Upper lobe of left lung (tissue), 6 donors: Measurements from ENCODE around the gene SRPK2. TPM values are rescaled to one million over a fixed set of nuclear protein-coding genes. Genes with fewer than 3 reads are reported as not detected.

Source experiments
- ATAC-seq, 2 donors: fragments of 200-7000 bp; cut with Tn5 transposase; one replicate each; pipeline ENCODE4 v1.9.1; 2022; ENCODE audit warnings: mild to moderate bottlenecking in 2 of 2, moderate library complexity in 2 of 2; ENCODE audit not compliant: low FRiP score in 2 of 2
- DNase-seq, 2 donors: peaks; one replicate each; pipeline ENCODE4 v3.0.0-alpha.2; 2019 to 2020
- H3K27ac ChIP-seq, 4 donors: fragments of 200-600 bp; sonication (generic); one replicate each; pipeline ENCODE4 v1.5.1; 2016 to 2019
- H3K27me3 ChIP-seq, 4 donors: fragments of 200-600 bp; sonication (generic); one replicate each; pipeline ENCODE4 v1.5.1; 2017 to 2019
- H3K36me3 ChIP-seq, 4 donors: fragments of 200-600 bp; sonication (generic); one replicate each; pipeline ENCODE4 v1.5.1; 2016 to 2019
- H3K4me1 ChIP-seq, 4 donors: fragments of 200-600 bp; sonication (generic); one replicate each; pipeline ENCODE4 v1.5.1; 2018 to 2019
- H3K4me3 ChIP-seq, 4 donors: fragments of 200-600 bp; sonication (generic); one replicate each; pipeline ENCODE4 v1.5.1; 2017 to 2019; ENCODE audit warnings: mild to moderate bottlenecking in 2 of 4, moderate library complexity in 1 of 4
- H3K9me3 ChIP-seq, 4 donors: fragments of 200-600 bp; sonication (generic); one replicate each; pipeline ENCODE4 v1.5.1; 2018 to 2019
- EP300 ChIP-seq, 4 donors: sonication (generic); formaldehyde crosslinking; IDR thresholded peaks; one replicate each; pipeline ENCODE4 v1.5.1; 2017; ENCODE audit warnings: antibody characterized with exemption in 4 of 4, control low read depth in 2 of 4
- POLR2A ChIP-seq, 4 donors: fragments of 450-650 bp; IDR thresholded peaks; one replicate each; pipeline ENCODE4 v1.5.1; 2016 to 2017; ENCODE audit warnings: antibody characterized with exemption in 4 of 4, mild to moderate bottlenecking in 2 of 4
- POLR2AphosphoS5 ChIP-seq, 2 donors: sonication (generic); formaldehyde crosslinking; IDR thresholded peaks; one replicate each; pipeline ENCODE4 v1.5.1; 2017; ENCODE audit warnings: antibody characterized with exemption in 2 of 2
- WGBS, 2 donors: methylation state at CpG; one replicate each; pipeline ENCODE4 v1.1.5; 2017 to 2018; 5-methylcytosine and 5-hydroxymethylcytosine counted together
- total RNA-seq, 6 donors: library from RNA; depleted of rRNA in 4 of 6; stranded (reverse); fragments of >200 nt in 4 of 6; gene quantifications; one replicate each; pipeline versions ENCODE4 v1.1.0 to v1.2.1, GENCODE V29; 2016 to 2021
- TF ChIP-seq, protein P1 (sequence below), 6 experiments: fragments of 450-650 bp in 4 of 6; fragments of 200-600 bp in 2 of 6; sonication (generic) in 2 of 6; IDR thresholded peaks; one replicate each; pipeline ENCODE4 v1.5.1; 2016 to 2019; ENCODE audit warnings: antibody characterized with exemption in 6 of 6
- donor health status: DM: no; HTN: no; CAD: no; lungs with moderate emphysema.
- donor health status: DM: no; HTN: yes; CAD: no; lungs with severe emphysema.

SRPK2 gene
- total RNA-seq, 6 donors from 2014 or later = 29.6 to 55.6 (median 45.6) TPM

DNA sequence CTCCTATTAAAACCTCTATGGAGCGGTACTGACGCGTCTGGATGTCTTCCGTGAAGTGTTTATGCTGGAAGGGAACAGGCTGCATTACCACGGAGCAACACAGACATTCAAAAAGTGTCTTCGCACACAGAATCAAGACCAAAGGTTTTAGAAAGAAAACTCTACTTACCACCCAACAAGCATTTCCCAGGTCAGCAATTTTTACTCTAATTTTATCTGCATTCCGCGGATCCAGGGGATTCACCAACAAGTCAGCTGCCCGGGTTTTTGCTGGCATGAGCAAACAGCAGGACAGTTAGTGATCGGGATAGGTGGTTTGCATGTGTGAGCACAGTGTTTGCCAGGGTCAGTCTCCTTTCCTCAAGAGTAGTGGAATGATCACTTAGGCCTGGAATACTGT is 255.9 kb downstream of the SRPK2 start:
- peaks cover 3 to 35% (median 17%) of the 10 kb centered on the region in 4 donors for H3K36me3 ChIP-seq
- 94 to 95% methylated on average over 10 of the region's 10 CpGs for WGBS, 2 donors
- TF ChIP-seq POLR2A (IDR thresholded peaks at IDR 0.05) = no peak
- TF ChIP-seq EP300 (IDR thresholded peaks at IDR 0.05) = no peak
- TF ChIP-seq, protein P1, sequence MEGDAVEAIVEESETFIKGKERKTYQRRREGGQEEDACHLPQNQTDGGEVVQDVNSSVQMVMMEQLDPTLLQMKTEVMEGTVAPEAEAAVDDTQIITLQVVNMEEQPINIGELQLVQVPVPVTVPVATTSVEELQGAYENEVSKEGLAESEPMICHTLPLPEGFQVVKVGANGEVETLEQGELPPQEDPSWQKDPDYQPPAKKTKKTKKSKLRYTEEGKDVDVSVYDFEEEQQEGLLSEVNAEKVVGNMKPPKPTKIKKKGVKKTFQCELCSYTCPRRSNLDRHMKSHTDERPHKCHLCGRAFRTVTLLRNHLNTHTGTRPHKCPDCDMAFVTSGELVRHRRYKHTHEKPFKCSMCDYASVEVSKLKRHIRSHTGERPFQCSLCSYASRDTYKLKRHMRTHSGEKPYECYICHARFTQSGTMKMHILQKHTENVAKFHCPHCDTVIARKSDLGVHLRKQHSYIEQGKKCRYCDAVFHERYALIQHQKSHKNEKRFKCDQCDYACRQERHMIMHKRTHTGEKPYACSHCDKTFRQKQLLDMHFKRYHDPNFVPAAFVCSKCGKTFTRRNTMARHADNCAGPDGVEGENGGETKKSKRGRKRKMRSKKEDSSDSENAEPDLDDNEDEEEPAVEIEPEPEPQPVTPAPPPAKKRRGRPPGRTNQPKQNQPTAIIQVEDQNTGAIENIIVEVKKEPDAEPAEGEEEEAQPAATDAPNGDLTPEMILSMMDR (IDR thresholded peaks at IDR 0.05) = no peak
- no peaks in the 10 kb centered on the region for H3K27me3 ChIP-seq
- peaks cover 0 to 8% (median 0%) of the 10 kb centered on the region in 4 donors for H3K4me1 ChIP-seq
- DNase-seq (no peak), ATAC-seq (no peak)
- H3K4me3 ChIP-seq = no peak overlapping the region
- H3K9me3 ChIP-seq = no peaks in the 10 kb centered on the region
- no peak overlapping the region for H3K27ac ChIP-seq

DNA sequence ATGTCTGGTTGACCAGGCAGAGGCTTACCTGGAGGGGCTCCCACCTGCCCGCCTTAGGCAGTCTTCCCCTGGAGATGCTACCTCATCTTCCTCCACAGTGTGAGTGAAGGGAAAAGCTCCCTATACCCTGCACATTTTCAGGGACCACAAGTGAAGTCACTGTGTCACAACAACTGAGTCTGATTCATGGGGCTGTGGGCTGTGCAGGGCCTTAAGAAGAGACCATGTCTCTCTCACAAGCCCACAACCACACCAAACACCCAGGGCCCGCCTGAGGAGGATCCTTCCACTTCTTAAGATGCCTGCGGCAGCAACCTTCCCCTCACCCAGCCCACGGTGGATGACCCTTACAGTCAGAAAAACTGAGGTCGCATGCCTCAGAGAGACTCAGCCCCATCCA is 256.4 kb downstream of the SRPK2 start:
- DNase-seq = no peak
- Histone ChIP-seq H3K36me3 (peaks cover 3 to 35% (median 17%) of the 10 kb centered on the region in 4 donors), H3K27me3 (no peaks in the 10 kb centered on the region), H3K9me3 (no peaks in the 10 kb centered on the region), H3K4me3 (no peak overlapping the region), H3K27ac (no peak overlapping the region), H3K4me1 (peaks cover 0 to 8% (median 0%) of the 10 kb centered on the region in 4 donors)
- no peak for ATAC-seq
- 97 to 100% methylated on average over 1 to 5 of the region's 5 CpGs for WGBS, 2 donors
- TF ChIP-seq, protein P1 (IDR thresholded peaks at IDR 0.05) = no peak
- TF ChIP-seq POLR2AphosphoS5 (IDR thresholded peaks at IDR 0.05) (no peak), EP300 (IDR thresholded peaks at IDR 0.05) (no peak), POLR2A (IDR thresholded peaks at IDR 0.05) (no peak)

DNA sequence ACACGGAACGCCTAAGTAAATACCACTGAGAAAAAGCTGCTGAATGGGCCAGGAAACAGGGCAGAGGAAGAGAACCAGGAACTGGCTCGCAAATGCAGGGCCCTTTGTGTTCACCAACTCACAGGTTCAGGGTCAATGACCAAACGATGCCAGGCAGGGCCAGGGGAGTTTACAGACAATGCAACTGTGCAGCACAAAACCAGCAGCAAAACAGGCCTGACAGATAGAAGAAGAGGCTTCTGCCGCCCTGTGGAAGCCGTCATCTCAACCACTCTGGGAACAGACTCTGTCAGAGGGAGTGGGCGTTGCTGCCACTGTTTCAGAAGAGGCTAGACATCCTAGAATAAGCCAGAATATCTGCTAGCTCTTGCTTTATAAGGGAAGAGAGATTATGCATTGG is 256.8 kb downstream of the SRPK2 start:
- Histone ChIP-seq H3K27me3 (no peaks in the 10 kb centered on the region), H3K9me3 (no peaks in the 10 kb centered on the region), H3K4me3 (no peak overlapping the region), H3K36me3 (peaks cover 3 to 35% (median 18%) of the 10 kb centered on the region in 4 donors), H3K4me1 (peaks cover 0 to 8% (median 0%) of the 10 kb centered on the region in 4 donors), H3K27ac (no peak overlapping the region)
- DNase-seq (no peak), ATAC-seq (no peak)
- TF ChIP-seq, protein P1 (IDR thresholded peaks at IDR 0.05) = no peak
- TF ChIP-seq POLR2AphosphoS5 (IDR thresholded peaks at IDR 0.05) (no peak), EP300 (IDR thresholded peaks at IDR 0.05) (no peak), POLR2A (IDR thresholded peaks at IDR 0.05) (no peak)
- 90 to 92% methylated on average over 7 of the region's 7 CpGs for WGBS, 2 donors

DNA sequence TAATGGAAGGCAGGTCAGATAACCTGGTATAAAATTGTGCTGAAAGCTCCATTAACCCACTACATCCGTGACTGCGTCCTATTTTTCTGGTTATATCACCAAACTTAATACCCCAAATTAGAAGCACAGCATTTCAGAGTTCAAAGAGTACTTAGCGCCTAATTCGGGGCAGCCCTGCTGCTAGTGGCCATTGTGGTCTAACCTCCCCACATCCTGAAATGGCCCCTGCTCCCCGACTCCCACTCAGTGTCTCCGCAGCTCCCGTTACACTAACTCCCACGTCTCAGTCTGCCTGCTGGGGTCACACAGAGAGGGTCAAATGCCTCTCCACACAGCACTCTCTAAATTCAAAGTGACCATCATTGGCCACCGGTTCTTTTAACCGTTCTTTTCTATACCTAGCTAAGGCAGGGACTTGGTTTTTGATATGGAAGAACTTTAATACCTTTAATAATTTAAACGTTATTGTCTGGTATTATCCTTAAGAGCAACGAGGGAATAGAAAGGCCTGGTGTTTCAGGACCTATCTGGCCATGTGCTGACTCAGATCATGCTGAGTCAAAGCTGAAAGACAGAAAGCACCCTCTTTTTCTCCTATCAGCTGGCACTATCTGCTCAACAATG is 257.6 kb downstream of the SRPK2 start:
- H3K4me1 ChIP-seq = peaks cover 0 to under 1% (median 0%) of the 10 kb centered on the region in 4 donors
- TF ChIP-seq POLR2A (IDR thresholded peaks at IDR 0.05) (no peak), EP300 (IDR thresholded peaks at IDR 0.05) (no peak), POLR2AphosphoS5 (IDR thresholded peaks at IDR 0.05) (no peak)
- TF ChIP-seq, protein P1 (IDR thresholded peaks at IDR 0.05) = no peak
- 89 to 93% methylated on average over 12 of the region's 12 CpGs for WGBS, 2 donors
- DNase-seq = no peak
- no peaks in the 10 kb centered on the region for H3K9me3 ChIP-seq
- peaks cover 3 to 39% (median 23%) of the 10 kb centered on the region in 4 donors for H3K36me3 ChIP-seq
- ATAC-seq = no peak
- H3K27me3 ChIP-seq = no peaks in the 10 kb centered on the region
- no peak overlapping the region for H3K4me3 ChIP-seq
- no peak overlapping the region for H3K27ac ChIP-seq

DNA sequence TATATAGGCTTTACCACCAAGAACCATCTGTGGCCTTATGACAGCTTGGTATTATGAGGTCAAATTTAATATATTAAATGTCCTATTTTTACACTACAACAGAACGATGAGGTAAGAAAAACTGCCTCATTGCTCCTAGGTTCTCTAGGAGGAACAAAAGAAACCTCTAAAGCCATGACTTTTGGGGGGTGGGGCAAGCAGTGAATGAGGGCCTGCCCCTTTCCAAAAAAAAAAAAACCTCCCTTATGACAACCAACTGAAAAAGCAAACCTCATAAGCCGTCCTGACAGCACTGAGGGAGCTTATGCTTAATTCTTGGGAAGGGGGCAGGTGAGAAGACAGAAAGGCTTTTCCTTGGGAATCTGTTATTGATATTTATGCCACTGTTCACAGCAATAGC is 258.1 kb downstream of the SRPK2 start:
- no peak for DNase-seq
- WGBS, 2 donors = 77 to 91% methylated on average over 2 of the region's 2 CpGs
- H3K27ac ChIP-seq = no peak overlapping the region
- no peak for ATAC-seq
- no peak overlapping the region for H3K4me3 ChIP-seq
- no peaks in the 10 kb centered on the region for H3K4me1 ChIP-seq
- TF ChIP-seq POLR2AphosphoS5 (IDR thresholded peaks at IDR 0.05) = no peak
- no peak for TF ChIP-seq POLR2A (IDR thresholded peaks at IDR 0.05)
- TF ChIP-seq, protein P1 (IDR thresholded peaks at IDR 0.05) = no peak
- no peak for TF ChIP-seq EP300 (IDR thresholded peaks at IDR 0.05)
- peaks cover 3 to 44% (median 28%) of the 10 kb centered on the region in 4 donors for H3K36me3 ChIP-seq
- no peaks in the 10 kb centered on the region for H3K27me3 ChIP-seq
- no peaks in the 10 kb centered on the region for H3K9me3 ChIP-seq
